ENCODE measurements around the gene AOPEP. TPM values are rescaled to one million over a fixed set of nuclear protein-coding genes. Genes with fewer than 3 reads are reported as not detected.

AOPEP gene
- total RNA-seq, 6 experiments from 2014 or later, result 36.6 to 110 (median 63.3) TPM

- ATAC-seq (no peak), DNase-seq (no peak)
- intact Hi-C loops (cut with DNase I), result no loop called here
- WGBS (ENCODE audit: insufficient coverage, low coverage, low lambda C conversion rate, missing lambda C conversion rate), result 54% methylated on average over 4 of the region's 8 CpGs
- H3K27ac ChIP-seq, result no peak overlapping the region
- TF ChIP-seq POLR2A (IDR thresholded peaks at IDR 0.05), result no peak
- TF ChIP-seq CTCF (IDR thresholded peaks at IDR 0.05), result no peak
- no peaks in the 10 kb centered on the region for H3K9me3 ChIP-seq
- peaks cover 0 to 41% (median 4%) of the 10 kb centered on the region in 4 donors for H3K36me3 ChIP-seq
- no peaks in the 10 kb centered on the region for H3K4me1 ChIP-seq
- no peak overlapping the region for H3K4me3 ChIP-seq
- no peaks in the 10 kb centered on the region for H3K27me3 ChIP-seq
These were observed 383.0 kb downstream of the AOPEP start for GRCh38 chr9:95109456-95109855.

GRCh38 chr9:95110921-95111525 lies 384.5 kb downstream of the AOPEP start:
- 82% methylated on average over 5 of the region's 14 CpGs for WGBS (ENCODE audit: insufficient coverage, low coverage, low lambda C conversion rate, missing lambda C conversion rate)
- intact Hi-C loops (cut with DNase I), result no loop called here
- Histone ChIP-seq H3K4me3 (no peak overlapping the region), H3K36me3 (peaks cover 0 to 33% (median 4%) of the 10 kb centered on the region in 4 donors), H3K27ac (no peak overlapping the region), H3K4me1 (no peaks in the 10 kb centered on the region), H3K9me3 (no peaks in the 10 kb centered on the region), H3K27me3 (no peaks in the 10 kb centered on the region)
- DNase-seq (no peak), ATAC-seq (no peak)
- TF ChIP-seq POLR2A (IDR thresholded peaks at IDR 0.05), result no peak
- no peak for TF ChIP-seq CTCF (IDR thresholded peaks at IDR 0.05)

GRCh38 chr9:95111716-95112115 lies 385.2 kb downstream of the AOPEP start:
- peaks cover 0 to 30% (median 4%) of the 10 kb centered on the region in 4 donors for H3K36me3 ChIP-seq
- 85% methylated on average over 7 of the region's 11 CpGs for WGBS (ENCODE audit: insufficient coverage, low coverage, low lambda C conversion rate, missing lambda C conversion rate)
- no peaks in the 10 kb centered on the region for H3K9me3 ChIP-seq
- no peaks in the 10 kb centered on the region for H3K27me3 ChIP-seq
- H3K4me1 ChIP-seq, result no peaks in the 10 kb centered on the region
- intact Hi-C loops (cut with DNase I), result no loop called here
- DNase-seq (no peak), ATAC-seq (no peak)
- TF ChIP-seq POLR2A (IDR thresholded peaks at IDR 0.05), result no peak
- TF ChIP-seq CTCF (IDR thresholded peaks at IDR 0.05), result no peak
- no peak overlapping the region for H3K4me3 ChIP-seq
- no peak overlapping the region for H3K27ac ChIP-seq

GRCh38 chr9:95112436-95113280 lies 386.2 kb downstream of the AOPEP start:
- no peak overlapping the region for H3K4me3 ChIP-seq
- TF ChIP-seq POLR2A (IDR thresholded peaks at IDR 0.05) (no peak), CTCF (IDR thresholded peaks at IDR 0.05) (no peak)
- H3K27me3 ChIP-seq, result no peaks in the 10 kb centered on the region
- ATAC-seq, result peak in 2 of 4 donors; percentile 11 to 16
- peaks cover 0 to 25% (median 4%) of the 10 kb centered on the region in 4 donors for H3K36me3 ChIP-seq
- no peak overlapping the region for H3K27ac ChIP-seq
- no peak for DNase-seq
- whole genome bisulfite sequencing (ENCODE audit: insufficient coverage, low coverage, low lambda C conversion rate, missing lambda C conversion rate), result 97% methylated on average over 7 of the region's 12 CpGs
- H3K4me1 ChIP-seq, result no peaks in the 10 kb centered on the region
- H3K9me3 ChIP-seq, result no peaks in the 10 kb centered on the region
- intact Hi-C loops (cut with DNase I), result no loop called here
